OCI-LY7 (cell line): ENCODE data around the gene SHISAL2A.

Experiments used
- CTCF ChIP-seq: fragments of 200-600 bp; sonication (generic); conservative IDR thresholded peaks from 2 replicates; pipeline ENCODE4 v1.5.1; 2014; ENCODE audit warnings: mild to moderate bottlenecking, antibody characterized with exemption, low read length, moderate library complexity, mixed read lengths
- EZH2phosphoT487 ChIP-seq: fragments of 200-600 bp; sonication (generic); IDR thresholded peaks from 2 replicates; pipeline ENCODE4 v1.6.1; 2018; ENCODE audit warnings: low read depth, borderline replicate concordance, mild to moderate bottlenecking, mixed run types, antibody characterized with exemption, low read length, moderate library complexity, mixed read lengths

GRCh38 chr1:52679048-52679447, 46.1 kb downstream of the SHISAL2A start:
- no peak for TF ChIP-seq CTCF
- no peak for TF ChIP-seq EZH2phosphoT487
